ENCODE results near the gene EXOC6B.

The EXOC6B gene

GRCh38 chr2:72261076-72261475 is 564.8 kb downstream of the EXOC6B start:
- FAIRE-seq: no peak

- FAIRE-seq: no peak
Observed at GRCh38 chr2:72255540-72255939, 570.3 kb downstream of the EXOC6B start.

DNA sequence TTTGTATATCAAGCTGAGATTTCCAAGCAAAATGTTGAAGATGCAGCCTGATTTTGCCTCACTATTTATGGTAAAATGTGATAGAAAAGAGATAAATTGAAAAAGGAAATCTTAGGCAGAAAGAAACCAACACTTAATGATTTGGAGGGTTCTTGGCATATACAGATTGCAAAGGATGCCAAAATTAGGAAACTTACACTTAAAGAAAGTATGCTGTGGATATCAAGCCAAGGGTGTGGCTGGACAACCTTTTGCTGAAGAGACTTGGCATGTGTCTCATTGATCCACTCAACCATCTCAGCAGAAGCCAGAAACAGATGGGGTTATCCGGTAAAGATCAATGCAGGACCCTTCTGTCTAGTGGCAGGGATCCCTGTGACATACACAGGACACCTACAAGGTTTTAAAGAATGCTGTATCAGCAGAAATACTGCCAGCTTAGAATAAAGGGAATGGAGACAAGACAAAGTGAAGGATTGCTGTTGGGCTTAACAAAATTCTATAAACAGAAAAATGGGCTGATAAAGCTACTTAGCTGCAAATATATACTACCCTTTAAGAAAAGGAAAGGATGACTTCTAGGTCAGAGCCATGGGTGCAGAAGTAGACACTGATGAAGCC is 570.9 kb downstream of the EXOC6B start:
- FAIRE-seq: no peak

- FAIRE-seq: no peak
Observed at GRCh38 chr2:72238311-72238710, 587.5 kb downstream of the EXOC6B start.

DNA sequence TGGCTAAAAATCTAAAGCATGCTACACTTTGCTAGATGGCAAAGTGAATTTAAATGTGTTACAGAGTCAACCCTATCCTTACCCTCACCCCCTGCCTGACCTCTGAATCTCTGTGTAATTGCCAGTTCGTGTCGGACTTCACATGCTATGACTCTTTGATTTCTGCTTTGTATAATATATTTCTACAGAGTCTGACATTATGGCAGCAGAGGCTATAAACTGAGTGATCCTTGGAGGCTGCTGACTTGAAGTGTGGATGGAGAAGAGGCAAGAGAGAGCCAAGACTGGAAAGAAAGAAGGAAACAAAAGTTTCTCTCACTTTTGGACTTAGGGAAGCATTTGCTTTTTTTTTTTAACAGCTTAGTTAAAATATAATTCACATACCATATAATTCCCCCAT is 588.3 kb downstream of the EXOC6B start:
- FAIRE-seq: no peak

- FAIRE-seq: no peak
Observed at GRCh38 chr2:72236445-72237067, 589.3 kb downstream of the EXOC6B start.

GRCh38 chr2:72235497-72236415 is 590.1 kb downstream of the EXOC6B start:
- FAIRE-seq: no peak

DNA sequence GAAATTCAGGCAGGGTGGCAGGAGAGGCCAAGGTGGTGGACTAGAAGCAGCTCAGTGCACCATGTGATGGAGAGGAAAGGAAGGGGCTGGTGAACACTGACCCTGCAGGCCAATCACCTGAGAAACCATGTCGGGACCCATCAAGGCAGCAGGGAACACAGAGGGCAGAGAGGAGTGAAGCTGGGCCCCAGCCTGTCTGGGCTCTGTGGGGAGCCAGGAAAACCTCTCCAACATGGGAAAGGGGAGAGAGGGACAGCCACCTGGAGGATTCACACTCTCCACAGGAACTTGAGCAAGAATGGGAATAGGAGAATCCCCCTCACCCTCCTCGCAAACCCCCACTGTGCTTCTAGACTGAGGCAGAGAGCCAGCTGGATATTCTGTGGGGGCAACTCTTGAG is 592.6 kb downstream of the EXOC6B start:
- FAIRE-seq: no peak

- no peak for FAIRE-seq
Observed at GRCh38 chr2:72222829-72223564, 602.8 kb downstream of the EXOC6B start.

DNA sequence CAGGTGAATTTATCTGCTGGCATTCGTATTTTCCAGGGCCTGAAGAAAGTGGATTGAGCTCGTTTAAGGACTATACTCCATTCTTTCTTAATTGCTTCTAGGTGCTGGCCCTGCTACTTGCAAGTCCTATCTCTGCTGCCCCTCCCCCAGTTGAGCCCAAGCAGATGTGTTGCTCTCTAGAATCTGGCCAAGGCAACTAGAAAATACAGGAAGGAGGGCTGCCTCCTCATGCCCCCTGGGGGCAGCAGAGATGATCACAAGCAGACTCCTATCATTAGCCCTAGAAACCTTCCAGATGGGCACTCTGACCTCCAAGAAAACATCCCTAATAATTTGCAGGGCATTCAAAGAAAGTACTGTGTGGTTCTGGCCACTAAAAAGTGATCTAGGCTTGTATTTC is 605.7 kb downstream of the EXOC6B start:
- no peak for FAIRE-seq

GRCh38 chr2:72214429-72215143 is 611.2 kb downstream of the EXOC6B start:
- FAIRE-seq: no peak

DNA sequence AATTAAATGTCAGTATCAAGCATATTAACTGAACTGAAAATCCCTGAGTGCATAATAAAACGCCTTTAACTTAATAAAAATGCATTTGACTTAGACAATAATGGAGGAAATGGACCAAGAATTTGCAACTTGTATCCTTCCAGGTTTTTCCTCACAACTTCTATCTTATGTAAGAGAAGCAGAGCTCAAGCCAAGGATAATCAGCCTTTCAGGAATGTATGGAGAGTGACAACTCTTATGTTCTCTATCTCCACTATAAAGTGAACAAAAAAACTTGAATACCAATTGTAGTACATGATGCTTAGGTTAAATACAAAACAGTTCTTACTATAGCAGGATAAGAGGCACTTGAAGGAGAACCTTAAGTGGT is 613.4 kb downstream of the EXOC6B start:
- no peak for FAIRE-seq

GRCh38 chr2:72211777-72212485 is 613.9 kb downstream of the EXOC6B start:
- no peak for FAIRE-seq

GRCh38 chr2:72211350-72211749 is 614.5 kb downstream of the EXOC6B start:
- FAIRE-seq: no peak

DNA sequence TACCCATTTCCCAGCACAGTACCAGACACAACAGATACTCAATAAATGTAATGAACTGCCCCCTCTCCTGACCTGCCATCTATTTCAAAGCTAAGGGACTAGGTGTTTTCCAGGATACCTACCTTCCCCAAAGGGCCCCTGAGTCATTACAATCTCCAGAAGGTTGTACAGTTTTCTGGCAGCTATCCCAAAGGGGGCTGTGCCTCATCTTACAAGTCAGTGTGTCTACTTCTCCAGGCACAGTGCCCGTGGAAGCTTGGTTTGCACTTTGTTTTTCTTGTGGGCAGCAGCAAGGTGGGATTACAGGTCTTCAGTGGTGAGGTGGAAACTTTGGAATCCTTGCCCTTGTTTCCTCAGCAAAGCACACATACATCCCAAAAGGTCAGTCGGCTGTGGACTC is 615.4 kb downstream of the EXOC6B start:
- FAIRE-seq: no peak

GRCh38 chr2:72208225-72208624 is 617.6 kb downstream of the EXOC6B start:
- no peak for FAIRE-seq

DNA sequence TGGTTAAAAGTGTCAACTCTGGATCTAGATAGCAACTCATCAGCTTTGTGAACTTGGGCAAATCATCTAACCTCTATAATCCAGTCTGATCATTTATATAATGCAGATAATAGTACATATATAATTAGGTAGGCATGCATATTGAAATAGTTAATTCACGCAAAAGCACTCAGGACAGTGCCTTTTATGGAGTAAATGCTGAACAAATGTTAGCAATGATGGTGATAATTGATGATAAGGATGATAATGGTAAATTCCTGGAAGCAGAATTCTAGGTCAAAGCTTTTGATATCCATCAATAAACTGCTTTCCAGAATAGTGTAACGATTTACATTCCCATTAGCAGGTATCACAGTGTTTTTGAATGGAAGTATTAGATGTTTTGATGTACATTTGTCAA is 618.5 kb downstream of the EXOC6B start:
- no peak for FAIRE-seq

DNA sequence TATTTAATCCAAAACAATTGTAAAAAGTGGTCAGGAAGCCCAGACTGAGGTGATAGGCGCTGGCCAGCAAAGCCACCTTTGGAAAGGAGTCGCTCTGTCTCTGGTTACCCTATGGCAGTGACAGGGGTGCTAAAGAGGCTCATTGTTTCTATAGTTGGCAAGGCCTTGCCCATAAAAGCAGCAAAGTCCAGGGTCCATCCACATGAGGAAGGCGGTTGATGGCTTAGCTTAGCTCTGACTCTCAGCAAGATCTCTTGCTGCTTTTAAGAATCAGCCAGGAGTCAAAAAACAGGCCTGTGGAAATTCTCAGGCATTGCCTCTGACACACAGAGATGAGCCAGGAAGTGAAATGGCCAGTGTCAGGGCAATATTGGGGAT is 620.3 kb downstream of the EXOC6B start:
- no peak for FAIRE-seq

- FAIRE-seq: no peak
Observed at GRCh38 chr2:72204786-72205503, 620.9 kb downstream of the EXOC6B start.

- FAIRE-seq: no peak
Observed at GRCh38 chr2:72204156-72204785, 621.6 kb downstream of the EXOC6B start.
